Measurements from ENCODE around the gene PISD.
"Not testable (repeated sequence)": the region's sequence is repeated elsewhere in the genome, so short reads cannot be mapped to it uniquely, and the experiment has no call there.

PISD gene

DNA sequence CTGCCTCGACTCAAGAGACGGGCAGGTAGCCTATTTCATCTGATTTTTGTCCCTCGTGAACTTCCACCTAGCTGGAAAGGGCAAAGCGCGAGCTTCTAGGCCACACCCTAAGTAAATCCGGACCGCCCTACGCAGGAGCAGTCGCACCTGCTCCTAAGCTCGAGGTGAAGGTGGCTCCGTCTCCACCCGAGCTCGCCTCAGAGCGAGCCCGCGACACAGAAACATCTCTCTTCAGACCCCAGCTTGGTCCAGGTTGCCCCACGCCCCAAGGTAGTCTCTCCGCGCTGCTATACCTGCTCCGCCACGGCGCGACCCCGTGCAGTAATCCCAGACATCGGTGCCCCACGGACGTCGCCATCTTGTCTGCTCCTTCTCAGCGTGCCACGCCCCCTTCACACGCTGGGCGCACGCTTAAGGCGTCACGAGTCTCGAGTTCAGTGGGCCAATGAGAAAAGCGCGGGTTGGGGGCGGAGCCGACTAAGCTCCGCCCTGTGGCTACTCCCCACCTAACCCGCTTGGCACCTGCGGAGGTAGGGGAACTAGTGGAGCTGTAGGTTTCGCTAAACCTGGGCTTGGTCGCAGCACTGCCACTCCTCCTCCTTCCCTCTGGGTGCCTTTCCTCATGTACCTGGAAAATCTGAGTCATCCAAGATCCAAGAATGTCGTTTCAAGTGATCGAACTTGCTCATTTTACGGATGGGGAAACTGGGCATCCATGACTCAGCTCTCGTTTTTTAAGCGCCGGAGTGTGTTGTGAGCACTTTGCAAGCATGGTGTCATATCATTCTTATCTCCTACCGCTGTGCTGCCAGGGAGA is at the start of gene PISD:
Gene PISD (minus strand): TSS at position 365 of the 817 bp plus-strand sequence. CDS start 7 bp downstream, at position 358.
- peak; percentile 91 for DNase-seq (ENCODE audit: low read depth, low spot score)

DNA sequence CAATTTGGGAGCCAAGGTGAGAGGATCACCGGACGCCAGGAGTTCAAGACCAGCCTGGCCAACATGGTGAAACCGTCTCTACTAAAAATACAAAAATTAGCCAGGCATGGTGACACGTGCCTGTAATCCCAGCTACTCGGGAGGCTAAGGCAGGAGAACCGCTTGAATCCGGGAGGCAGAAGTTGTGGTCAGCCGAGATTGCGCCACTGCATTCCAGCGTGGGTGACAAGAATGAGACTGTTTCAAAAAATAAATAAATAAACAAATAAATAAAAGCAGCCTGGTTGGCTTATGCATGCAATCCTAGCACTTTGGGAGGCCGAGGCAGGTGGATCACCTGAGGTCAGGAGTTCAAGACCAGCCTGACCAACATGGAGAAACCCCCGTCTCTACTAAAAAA is 49.2 kb upstream of the PISD start:
- not testable (repeated sequence) for DNase-seq (ENCODE audit: low read depth, low spot score)

DNA sequence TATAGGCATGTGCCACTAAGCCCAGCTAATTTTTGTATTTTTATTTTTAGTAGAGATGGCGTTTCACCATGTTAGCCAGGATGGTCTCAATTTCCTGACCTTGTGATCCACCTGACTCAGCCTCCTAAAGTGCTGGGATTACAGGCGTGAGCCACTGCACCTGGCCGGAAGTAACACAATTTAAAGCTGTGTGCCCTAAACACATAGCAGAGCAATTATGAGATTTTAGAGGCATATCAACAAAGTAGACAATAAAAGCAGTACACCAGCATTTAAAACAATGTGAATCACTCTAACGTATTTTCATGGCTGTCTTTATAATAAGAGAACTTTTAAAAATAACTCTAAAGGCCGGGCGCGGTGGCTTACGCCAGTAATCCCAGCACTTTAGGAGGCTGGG is 45.5 kb upstream of the PISD start:
- DNase-seq (ENCODE audit: low read depth, low spot score), result no peak

DNA sequence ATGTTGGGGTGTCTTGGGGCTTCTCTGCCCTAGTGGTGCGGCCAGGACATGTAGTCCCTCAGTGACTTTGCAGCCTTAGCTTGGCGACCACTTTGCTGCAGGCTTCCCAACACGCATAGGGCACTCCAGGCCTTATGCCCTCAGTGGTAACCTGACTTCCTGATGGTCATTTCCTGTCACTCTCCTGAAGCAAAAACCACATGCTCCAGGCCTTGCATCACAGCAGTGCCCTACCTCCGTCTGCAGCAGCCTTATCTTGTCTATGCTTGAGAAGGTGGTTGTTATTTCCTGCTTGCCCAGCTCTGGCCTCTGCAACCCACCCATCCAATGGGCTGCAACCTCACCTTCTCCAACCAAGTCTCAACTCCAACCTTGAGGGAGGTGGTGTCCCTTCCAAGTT is 33.4 kb upstream of the PISD start:
- DNase-seq (ENCODE audit: low read depth, low spot score), result no peak

DNA sequence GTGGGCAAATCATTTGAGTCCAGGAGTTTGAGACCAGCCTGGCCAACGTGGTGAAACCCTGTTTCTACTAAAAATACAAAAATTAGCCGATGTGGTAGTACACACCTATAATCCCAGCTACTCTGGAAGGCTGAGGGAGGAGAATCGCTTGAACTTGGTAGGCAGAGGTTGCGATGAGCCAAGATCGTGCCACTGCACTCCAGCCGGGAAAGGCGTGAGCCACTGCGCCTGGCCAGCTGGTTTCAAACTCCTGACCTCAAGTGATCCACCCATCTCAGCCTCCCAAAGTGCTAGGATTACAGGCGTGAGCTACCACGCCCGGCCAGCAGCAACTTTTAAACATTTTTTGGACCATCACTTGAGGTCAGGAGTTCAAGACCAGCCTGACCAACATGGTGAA is 32.0 kb upstream of the PISD start:
- DNase-seq (ENCODE audit: low read depth, low spot score), result not testable (repeated sequence)

DNA sequence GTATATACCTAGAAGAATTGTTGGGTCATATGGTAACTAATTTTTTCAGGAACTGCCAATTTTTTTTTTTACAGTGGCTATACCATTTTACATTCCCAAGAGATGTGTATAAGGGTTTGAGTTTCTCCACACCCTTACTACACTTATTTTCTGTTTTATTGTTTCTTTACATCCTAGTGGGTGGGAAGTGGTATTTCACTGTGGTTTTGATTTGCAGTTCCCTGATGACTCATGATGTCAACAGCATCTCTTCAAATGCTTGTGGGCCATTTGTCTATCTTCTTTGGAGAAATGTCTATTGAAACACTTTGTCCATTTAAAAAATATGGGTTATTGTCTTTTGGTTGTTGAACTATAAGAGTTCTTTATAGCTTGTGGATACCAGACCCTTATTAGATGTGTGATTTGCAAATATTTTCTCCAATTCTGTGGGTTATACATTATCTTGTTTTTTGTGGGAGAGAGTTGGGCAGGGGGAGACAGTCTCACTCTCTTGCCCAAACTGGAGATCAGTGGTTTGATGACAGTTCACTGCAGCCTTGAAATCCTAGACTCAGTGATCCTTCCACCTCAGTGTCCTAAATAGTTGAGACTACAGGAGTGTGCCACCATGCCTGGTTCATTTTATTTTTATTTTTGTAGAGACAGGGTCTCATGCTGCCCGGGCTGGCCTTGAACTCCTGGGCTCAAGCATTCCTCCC is 30.3 kb upstream of the PISD start:
- no peak for DNase-seq (ENCODE audit: low read depth, low spot score)

DNA sequence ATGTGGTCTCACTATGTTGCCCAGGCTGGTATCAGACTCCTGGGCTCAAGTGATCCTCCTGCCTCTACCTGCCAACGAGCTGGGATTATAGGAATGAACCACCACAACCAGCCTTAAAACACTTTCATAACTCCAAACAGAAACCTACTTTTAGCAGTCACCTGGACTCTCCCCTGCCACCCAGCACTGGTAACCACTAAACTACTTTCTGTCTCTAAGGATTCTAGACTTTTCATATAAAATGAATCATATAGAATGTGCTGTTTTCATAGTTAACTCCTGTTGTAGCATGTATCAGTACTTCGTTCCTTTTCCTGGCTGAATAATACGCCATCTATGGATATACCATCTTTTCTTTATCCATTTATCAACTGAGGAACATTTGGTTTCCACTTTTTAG is 29.4 kb upstream of the PISD start:
- DNase-seq (ENCODE audit: low read depth, low spot score), result no peak

DNA sequence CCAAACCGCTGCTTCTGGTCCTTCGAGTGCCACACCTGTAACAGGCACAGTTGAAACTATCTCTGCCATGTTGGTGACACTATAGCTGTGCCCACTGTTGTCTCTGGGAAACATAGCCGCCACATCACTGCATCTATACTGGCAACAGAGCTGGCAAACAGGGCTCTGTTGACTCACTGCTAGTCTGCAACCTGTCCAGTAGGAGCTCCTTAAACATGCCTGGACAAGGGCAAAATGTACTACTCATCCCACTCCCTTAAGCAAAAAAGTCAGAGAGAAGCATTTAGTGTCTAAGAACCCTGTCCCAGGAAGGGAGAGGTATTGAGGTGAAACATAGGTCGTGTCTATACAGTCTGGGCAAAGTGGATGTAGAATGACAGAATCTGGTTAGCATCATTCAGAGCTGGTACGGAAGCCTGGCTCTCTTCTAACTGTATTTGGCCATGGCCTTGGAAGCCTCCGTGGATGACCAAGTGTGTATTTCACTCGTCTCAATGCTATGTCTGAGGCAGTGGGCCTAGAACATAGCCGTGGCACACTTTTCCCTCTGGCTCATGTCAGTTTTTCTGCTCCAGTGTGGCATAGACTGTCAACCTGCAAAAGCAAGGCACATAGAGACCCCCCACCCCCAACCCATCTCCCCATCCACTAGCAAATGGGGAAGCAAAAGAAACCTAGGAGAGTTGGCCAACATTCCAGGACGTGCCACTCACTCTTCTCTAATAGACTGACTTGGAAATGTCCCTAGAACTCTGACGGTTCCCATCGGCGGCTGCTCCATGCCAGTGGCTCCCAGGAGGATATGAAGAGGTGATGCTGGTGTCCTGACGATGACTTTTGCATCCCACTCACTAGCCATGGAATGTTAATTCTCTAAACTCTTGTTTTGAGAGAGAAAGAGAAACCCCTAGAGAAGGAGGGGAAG is 21.4 kb upstream of the PISD start:
- no peak for DNase-seq (ENCODE audit: low read depth, low spot score)

DNA sequence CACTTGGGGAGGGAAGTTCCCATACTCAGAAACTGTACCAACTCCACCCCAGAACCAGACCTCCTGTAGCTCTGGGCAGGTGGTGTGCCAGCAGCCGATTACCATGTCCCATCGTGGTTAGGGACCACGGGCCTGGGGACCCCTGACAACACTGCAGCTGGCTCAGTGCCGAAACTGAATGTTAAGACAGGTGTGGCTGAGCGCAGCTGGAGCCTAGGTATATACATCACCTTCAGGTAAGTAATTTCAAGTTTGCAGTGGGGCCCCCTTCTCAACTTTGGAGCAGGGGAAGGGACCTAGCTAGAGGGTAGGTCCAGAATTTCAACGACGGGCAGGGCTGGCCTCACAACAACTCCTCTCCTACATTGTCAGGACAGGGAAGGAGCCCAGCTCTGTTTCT is 20.7 kb upstream of the PISD start:
- DNase-seq (ENCODE audit: low read depth, low spot score), result no peak

DNA sequence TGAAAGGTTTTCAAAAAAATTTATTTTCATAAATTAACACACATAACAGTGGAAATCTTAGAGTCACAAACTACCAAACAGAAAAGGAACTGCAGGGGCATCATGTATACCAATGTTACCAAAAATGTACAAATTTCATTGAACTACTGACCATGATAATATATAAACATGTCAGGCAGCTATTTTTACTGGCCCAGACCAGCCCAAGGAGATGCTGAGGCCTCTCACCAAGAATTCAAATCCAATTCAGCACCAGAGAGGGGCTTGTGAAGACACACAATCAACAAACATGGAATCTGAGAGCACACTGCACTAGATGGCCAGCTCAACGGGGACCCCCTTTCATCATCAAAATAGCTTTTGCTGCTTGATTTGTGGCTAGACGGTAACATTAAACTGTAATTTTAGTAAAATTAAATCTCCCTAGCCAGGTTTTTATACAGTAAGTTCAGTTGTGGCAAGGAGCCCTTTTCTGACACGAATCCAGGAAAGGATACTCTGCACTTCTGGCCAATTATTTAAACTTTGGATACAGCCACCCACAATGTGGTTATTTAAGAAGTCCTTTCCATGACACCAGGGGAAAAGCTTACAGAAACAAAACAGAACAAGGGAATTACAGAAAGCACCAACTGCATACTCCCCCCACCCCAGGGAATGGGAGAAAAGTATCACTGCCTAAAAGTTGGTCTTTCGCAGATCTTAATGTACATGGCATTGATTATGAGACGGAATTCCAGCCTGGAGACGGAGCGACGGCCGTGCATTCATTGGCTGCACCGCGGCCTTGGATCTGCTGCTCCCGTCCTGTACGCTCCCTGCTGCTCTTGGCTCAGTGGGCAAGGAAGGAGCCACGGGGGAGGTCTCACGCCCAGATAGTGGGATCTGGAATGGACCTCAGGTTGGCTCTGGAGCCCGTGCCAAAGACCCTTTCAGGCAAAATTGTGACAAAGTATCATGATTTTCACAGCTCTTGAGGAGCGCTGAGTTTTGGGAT is 19.6 kb upstream of the PISD start:
- DNase-seq (ENCODE audit: low read depth, low spot score), result no peak

DNA sequence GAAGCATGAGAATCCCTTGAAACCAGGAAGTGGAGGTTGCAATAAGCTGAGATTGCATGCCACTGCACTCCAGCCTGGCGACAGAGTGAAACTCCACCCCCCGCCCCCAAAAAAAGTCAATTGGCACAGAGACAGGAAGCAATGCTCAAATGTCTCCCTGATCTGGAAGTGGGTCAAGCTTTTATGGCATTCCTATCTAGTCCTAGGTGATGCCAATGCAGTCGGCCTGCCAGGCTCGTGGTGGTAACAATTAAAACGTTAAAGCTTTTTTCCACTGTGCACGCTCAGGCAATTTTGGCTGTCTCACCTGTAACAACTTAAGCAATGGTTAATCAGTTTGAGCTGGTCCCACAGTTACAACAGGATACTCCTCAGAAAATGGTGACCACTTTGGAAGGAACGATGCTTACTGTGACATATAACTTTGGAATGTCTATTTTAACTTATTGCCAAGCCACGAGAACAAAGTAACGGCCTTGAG is 18.9 kb upstream of the PISD start:
- no peak for DNase-seq (ENCODE audit: low read depth, low spot score)

DNA sequence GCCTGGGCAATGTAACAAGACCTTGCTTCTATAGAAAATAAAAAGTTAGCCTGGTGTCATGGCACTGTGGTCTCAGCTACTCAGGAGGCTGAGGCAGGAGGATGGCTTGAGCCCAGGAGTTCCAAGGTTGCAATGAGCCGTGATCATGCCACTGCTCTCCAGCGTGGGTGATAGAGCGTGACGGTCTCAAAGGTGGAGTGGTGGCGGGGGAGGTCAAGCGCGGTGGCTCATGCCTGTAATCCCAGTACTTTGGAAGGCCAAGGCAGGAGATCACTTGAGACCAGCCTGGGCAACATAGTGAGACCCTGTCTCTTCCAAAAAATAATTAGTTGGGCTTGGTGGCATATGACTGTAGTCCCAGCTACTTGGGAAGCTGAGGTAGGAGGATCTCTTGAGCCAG is 16.7 kb upstream of the PISD start:
- no peak for DNase-seq (ENCODE audit: low read depth, low spot score)

DNA sequence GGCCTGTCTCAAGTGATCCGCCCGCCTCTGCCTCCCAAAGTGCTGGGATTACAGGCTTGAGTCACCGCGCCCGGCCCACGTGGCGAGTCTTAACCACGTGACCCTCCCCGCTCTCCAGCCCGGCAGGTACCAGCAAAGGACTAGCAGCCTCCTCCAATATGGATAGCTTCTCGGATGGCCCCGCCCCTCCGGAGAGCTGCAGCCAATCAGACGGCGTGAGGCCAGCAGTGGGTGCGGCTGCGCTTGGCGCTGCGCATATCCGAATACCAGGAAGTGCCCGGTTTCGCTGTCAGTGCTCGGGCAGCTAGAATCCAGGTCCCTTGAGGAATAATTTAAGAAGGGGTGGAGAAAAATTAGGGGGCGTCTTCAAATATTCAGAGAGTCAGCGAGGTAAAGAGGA is 14.7 kb upstream of the PISD start:
- peak; percentile 77 for DNase-seq (ENCODE audit: low read depth, low spot score)

DNA sequence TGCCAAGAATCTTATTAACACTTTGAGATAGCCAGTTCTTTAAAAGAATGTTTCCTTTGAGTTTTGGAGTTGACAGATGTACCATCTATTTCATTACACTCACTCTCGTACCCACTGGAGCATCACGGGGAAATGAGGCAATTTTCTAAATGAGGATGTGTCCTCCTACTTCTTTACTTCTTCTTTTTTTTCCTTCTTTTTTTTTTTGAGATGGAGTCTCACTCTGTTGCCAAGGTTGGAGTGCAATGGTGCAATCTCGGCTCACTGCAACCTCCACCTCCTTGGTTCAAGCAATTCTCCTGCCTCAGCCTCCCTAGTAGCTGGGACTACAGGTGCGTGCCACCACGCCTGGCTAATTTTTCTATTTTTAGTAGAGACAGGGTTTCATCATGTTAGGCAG is 12.2 kb upstream of the PISD start:
- DNase-seq (ENCODE audit: low read depth, low spot score), result not testable (repeated sequence)

DNA sequence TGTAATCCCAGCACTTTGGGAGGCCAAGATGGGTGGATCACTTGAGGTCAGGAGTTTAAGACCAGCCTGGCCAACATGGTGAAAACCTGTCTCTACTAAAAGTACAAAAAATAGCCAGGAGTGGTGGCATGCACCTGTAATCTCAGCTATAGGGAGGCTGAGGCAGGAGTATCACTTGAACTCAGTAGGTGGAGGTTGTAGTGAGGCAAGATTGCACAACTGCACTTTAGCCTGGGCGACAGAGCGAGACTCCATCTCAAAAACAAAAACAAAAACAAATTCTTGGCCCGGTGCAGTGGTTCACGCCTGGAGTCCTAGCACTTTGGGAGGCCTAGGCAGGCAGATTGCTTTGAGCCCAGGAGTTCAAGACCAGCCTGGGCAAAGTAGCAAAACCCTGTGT is 6.8 kb upstream of the PISD start:
- DNase-seq (ENCODE audit: low read depth, low spot score), result not testable (repeated sequence)

DNA sequence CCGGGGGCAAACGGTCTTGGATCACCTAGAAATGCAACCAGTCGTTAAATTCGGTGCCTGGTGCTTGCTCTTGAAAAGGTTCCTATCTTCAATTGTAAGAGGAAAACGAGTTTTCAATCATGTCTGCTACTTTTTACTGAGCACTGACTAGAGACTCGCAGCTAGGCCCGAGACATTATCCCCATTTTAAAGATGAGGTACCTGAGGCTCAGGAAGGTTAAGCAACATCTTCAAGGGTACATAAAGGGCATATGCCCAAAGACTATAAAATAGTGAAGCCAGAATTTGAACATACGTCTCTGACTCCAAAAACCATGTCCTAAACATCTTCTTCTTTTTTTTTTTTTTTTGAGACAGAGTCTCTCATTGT is 638 bp upstream of the PISD start:
- no peak for DNase-seq (ENCODE audit: low read depth, low spot score)

DNA sequence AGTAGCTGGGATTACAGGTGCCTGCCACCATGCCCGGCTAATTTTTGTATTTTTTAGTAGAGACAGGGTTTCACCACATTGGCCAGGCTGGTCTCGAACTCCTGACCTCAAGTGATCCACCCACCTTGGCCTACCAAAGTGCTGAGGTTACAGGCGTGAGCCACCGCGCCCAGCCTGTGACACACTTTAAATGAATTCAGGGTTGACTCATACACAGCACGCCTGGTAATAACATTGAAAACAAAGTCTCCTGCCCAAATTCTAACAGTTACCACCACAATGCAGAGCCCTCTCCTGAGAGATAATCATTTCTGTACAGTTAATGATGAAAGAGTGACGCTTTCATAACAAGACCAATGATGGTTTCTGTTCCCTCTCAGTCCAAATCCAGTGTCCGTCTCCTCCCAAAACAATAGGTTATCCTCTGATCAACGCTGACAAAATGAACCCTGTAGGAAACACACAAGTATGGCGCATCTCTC is 1.1 kb downstream of the PISD start:
- not testable (repeated sequence) for DNase-seq (ENCODE audit: low read depth, low spot score)

DNA sequence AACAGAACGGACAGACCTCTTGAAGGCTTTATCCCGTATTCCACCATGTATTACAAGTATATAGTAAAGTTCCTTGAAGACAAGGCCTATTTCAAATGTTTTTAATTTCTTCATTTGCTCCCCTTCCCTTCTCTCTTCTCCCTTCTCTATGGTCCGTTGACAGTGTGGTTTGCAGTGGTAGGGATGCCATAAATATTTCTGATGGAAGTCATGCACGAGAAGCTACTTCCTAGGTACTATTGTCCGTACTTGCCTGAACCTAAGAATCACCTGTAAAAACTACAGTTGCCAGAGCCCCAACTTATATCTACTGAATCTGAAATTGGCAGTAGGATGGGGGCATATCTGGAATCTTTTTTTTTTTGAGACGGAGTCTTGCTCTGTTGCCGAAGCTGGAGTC is 2.8 kb downstream of the PISD start:
- DNase-seq (ENCODE audit: low read depth, low spot score), result no peak

DNA sequence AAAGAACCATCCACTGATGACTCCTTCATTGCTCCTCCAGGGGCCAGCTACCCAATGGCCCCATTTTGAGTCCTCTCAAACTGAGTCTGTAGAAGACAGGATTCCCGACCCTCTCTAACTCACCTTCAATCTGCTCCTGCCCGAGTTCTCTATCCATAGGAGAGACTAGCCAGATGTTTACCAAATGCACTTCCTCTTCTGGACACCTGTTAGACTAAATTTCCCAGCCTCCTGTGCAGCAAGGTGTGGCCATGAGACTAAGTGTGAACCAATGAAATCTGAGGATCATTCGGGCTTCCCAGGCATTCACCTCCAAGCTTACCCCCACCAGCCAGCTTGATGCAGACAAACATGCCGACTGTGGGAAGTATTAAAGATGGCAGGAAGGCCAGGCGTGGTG is 7.6 kb downstream of the PISD start:
- no peak for DNase-seq (ENCODE audit: low read depth, low spot score)

DNA sequence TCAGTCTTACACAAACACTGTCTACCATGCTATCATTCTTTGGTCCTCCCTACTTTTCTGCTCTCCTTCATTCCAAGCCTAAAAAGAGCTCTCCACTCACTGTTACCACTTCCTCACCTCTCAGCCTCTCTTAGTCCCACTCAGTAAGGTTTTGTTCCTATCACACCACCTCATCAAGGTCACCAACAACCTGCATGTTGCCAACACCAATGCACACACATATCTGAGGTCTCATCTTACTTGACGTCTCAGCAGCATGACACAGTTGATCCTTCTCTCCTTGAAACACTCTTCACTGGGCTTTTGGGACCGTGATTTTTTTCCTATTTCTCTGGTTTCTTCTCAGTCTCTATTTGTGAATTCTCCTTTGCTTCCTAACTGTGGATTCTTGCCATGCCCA is 8.1 kb downstream of the PISD start:
- no peak for DNase-seq (ENCODE audit: low read depth, low spot score)
